ENCODE measurements around the gene WHRN. TPM values are rescaled to one million over a fixed set of nuclear protein-coding genes. Genes with fewer than 3 reads are reported as not detected.

The WHRN gene
- total RNA-seq, 1 experiment from 2014 or later, result 9.4 TPM

- H3K4me3 Mint-ChIP-seq (ENCODE audit: unreplicated experiment), result no peak overlapping the region
- no peak for DNase-seq (ENCODE audit: unreplicated experiment)
- H3K27me3 Mint-ChIP-seq (ENCODE audit: insufficient read depth, unreplicated experiment), result peaks cover 37% of the 10 kb centered on the region
- H3K36me3 Mint-ChIP-seq (ENCODE audit: insufficient read depth, unreplicated experiment), result no peaks in the 10 kb centered on the region
- no peak overlapping the region for H3K27ac Mint-ChIP-seq (ENCODE audit: low read depth, unreplicated experiment)
- TF ChIP-seq CTCF (IDR thresholded peaks at IDR 0.05; ENCODE audit: unreplicated experiment), result no peak
- ChIA-PET CTCF (interaction anchor here (0.6 to 7.1 kb wide), 4 partner anchors 11 to 489 kb away, joined by 3 to 54 read pairs (median 9); no protein-coding TSS in a partner anchor), POLR2A (interaction anchor here (0.6 to 0.7 kb wide), 2 partner anchors 179 to 406 kb away, joined by 3 read pairs; no protein-coding TSS in a partner anchor)
- intact Hi-C loops (cut with micrococcal nuclease), result no loop called here
- BruUV-seq (replicated peaks), result no TSS peak
- H3K4me1 Mint-ChIP-seq (ENCODE audit: insufficient read depth, unreplicated experiment), result peaks cover 8% of the 10 kb centered on the region
- H3K9me3 Mint-ChIP-seq (ENCODE audit: unreplicated experiment), result no peaks in the 10 kb centered on the region
Observed at GRCh38 chr9:114511978-114512874, 7.0 kb upstream of the WHRN start.

GRCh38 chr9:114507726-114508125 lies 2.5 kb upstream of the WHRN start:
- H3K27ac Mint-ChIP-seq (ENCODE audit: low read depth, unreplicated experiment), result no peak overlapping the region
- no peaks in the 10 kb centered on the region for H3K9me3 Mint-ChIP-seq (ENCODE audit: unreplicated experiment)
- DNase-seq (ENCODE audit: unreplicated experiment), result peak; percentile 43
- ChIA-PET CTCF (interaction anchor here (0.6 to 7.1 kb wide), 25 partner anchors 8 to 500 kb away, joined by 3 to 54 read pairs (median 4); no protein-coding TSS in a partner anchor), POLR2A (interaction anchor here (0.6 to 9.8 kb wide), 4 partner anchors 74 to 401 kb away, joined by 3 to 110 read pairs (median 3); partner anchors contain the start of gene ATP6V1G1)
- BruUV-seq (replicated peaks), result no TSS peak
- peaks cover 37% of the 10 kb centered on the region for H3K27me3 Mint-ChIP-seq (ENCODE audit: insufficient read depth, unreplicated experiment)
- TF ChIP-seq CTCF (IDR thresholded peaks at IDR 0.05; ENCODE audit: unreplicated experiment), result peak; percentile 45
- H3K4me1 Mint-ChIP-seq (ENCODE audit: insufficient read depth, unreplicated experiment), result peaks cover 11% of the 10 kb centered on the region
- no peaks in the 10 kb centered on the region for H3K36me3 Mint-ChIP-seq (ENCODE audit: insufficient read depth, unreplicated experiment)
- intact Hi-C loops (cut with micrococcal nuclease), result loop anchor here (1.0 to 5.0 kb wide), 3 partner anchors 73 to 146 kb away; partner anchors contain the start of gene ATP6V1G1
- H3K4me3 Mint-ChIP-seq (ENCODE audit: unreplicated experiment), result no peak overlapping the region

- intact Hi-C loops (cut with micrococcal nuclease), result loop anchor here (5.0 kb wide), 1 partner anchor 81 kb away; the partner anchor contains the start of gene ATP6V1G1
- ChIA-PET POLR2A (interaction anchor here (9.8 kb wide), 1 partner anchor 82 kb away, joined by 110 read pairs; the partner anchor contains the start of gene ATP6V1G1), CTCF (interaction anchor here (0.5 to 7.1 kb wide), 3 partner anchors 32 to 129 kb away, joined by 3 to 54 read pairs (median 3); no protein-coding TSS in a partner anchor)
- no peaks in the 10 kb centered on the region for H3K36me3 Mint-ChIP-seq (ENCODE audit: insufficient read depth, unreplicated experiment)
- peaks cover 27% of the 10 kb centered on the region for H3K4me1 Mint-ChIP-seq (ENCODE audit: insufficient read depth, unreplicated experiment)
- no peak for DNase-seq (ENCODE audit: unreplicated experiment)
- peak overlapping the region; percentile 94 for H3K27ac Mint-ChIP-seq (ENCODE audit: low read depth, unreplicated experiment)
- no peaks in the 10 kb centered on the region for H3K9me3 Mint-ChIP-seq (ENCODE audit: unreplicated experiment)
- peaks cover 35% of the 10 kb centered on the region for H3K27me3 Mint-ChIP-seq (ENCODE audit: insufficient read depth, unreplicated experiment)
- BruUV-seq (replicated peaks), result no TSS peak
- TF ChIP-seq CTCF (IDR thresholded peaks at IDR 0.05; ENCODE audit: unreplicated experiment), result no peak
- H3K4me3 Mint-ChIP-seq (ENCODE audit: unreplicated experiment), result peak overlapping the region; percentile 85
Observed at GRCh38 chr9:114506082-114506390, 763 bp upstream of the WHRN start.

All from MCF 10A (cell line).